ENCODE results near the gene TRAF3.
"Not testable (repeated sequence)": the region's sequence is repeated elsewhere in the genome, so short reads cannot be mapped to it uniquely, and the experiment has no call there.

Gene TRAF3

DNA sequence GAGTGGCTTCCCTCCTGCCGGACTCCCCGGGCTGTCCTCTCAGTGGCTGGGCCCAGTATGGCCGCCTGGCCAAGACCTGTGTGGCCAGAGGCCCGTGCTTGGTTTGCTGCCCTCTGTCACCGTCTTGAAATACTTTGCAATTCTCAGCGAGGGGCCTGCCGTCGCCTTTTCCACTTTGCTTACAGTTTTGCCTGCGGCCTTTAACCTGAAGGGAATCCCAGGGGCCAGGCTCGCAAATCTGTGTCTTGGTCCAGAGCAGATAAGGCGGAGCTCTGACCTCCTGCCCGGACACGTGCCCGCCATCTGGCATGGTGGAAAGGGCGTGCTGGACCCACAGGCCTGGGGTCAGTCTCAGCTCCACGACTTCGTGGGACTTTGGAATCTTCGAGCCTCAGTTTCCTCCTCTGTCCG, 134.3 kb downstream of the TRAF3 start:
- no peak for DNase-seq

DNA sequence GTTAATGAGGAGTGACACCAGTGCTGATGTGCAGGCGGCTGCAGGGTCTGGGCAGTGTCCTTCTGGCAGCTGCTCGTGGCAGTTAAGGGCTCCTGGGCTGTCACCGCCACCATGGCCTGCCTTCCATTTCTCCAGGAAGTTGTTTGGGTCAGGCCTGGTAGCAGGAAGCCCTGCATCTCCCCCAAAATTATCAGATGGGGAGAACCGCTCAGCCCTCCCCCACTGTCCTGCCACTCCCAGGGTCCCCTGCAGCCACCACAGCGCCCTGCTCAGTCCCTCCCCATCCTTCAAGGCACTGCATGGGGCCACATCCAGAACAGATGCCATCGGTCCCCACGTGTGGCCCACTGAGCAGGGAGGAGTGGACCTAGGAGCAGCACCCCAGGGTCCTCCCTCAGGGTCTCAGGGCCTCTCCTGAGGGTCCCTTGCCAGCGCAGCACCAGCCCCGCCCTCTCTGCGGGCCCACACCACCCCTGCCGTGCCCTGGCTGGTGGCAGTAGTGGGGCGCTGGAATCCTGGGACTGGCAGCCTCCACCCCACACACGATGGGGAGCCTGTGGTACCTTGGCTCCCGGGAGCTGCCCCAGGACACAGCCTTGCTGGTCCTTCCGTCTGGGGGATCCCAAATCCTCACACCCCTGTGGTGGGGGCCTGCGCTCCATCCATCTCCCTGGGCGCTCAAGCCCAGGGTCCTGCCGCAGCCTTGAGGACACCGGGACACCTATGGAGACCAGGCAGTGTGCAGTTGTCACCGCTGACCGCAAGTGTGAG, 134.9 kb downstream of the TRAF3 start:
- DNase-seq = no peak

DNA sequence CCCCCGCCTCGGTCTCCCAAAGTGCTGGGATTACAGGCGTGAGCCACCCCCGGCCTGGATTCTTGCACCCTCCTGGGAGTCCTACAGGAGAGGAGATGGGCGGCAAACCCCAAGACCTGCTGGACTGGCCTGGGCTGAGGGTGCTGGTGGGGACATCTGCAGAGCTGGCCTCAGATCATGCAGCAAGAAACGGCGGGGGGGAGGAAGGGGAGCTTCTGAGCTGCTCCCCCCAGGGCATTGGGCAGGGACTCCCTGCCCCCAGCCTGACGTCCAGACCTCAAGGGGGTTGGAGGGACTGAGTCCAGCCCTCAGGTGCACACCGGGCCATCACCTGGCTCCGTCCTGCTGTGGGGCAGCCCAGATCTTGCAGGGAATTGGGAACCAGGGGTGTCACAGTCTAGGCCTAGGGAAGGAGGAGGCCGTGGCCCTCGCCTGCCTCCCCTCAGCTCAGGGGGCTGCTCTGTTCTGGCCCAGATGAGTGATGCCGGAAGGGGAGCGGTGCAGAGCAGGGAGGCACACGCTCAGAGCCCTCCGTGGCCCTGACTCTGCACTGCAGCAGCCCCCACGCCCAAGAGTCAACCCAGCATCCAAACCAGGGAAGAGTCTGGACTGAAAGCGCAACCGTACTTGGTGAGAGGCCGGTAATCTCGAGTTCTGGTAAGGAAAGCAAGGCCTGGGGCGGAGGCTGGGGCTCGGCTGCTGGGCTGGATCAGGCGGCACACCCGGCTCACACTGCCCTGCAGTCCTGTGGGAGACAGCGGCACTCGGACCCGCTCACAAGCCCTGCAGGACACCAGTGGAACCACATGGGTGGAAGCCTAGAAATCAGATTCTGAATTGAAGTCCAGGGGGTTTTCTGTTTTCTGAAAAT, 136.3 kb downstream of the TRAF3 start:
- DNase-seq = no peak

DNA sequence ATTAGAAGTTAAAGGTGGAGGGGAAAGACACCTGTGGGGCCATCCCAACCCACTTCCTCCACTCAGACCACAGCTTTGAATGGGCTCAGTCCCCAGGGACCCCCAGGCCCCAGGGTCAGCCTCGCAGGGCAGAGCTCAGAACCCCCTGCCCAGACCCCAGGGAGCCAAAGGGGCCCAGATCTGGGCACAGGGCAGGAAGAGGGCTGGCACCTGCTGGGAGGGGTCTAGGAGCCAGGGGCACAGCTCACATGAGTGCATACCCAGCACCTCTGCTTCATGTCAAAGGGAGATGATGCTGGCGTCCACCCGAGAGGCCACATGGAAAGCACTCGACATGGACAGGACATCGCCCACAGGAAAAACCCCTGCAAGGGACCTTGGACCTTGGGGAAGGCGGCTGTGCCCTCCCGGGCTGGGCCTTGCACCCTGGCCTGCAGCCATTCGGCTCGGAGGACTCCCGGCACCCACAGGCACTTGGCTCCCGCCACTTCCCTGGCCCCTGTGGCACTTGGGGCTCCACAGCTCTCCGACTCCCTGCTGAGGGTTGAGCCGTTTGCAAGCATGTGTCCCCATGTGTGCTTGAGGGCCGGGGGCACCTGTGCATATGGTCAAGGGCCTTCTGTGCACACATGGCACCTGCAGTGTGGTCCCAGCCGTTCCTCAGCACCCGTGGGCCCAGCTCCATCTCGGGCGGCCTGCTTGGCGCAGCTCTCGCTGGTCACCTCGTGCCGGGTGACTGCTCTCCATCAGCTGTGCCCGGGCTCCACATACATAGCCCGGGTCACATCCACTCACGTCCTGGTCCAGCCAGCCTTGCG, 137.4 kb downstream of the TRAF3 start:
- no peak for DNase-seq

DNA sequence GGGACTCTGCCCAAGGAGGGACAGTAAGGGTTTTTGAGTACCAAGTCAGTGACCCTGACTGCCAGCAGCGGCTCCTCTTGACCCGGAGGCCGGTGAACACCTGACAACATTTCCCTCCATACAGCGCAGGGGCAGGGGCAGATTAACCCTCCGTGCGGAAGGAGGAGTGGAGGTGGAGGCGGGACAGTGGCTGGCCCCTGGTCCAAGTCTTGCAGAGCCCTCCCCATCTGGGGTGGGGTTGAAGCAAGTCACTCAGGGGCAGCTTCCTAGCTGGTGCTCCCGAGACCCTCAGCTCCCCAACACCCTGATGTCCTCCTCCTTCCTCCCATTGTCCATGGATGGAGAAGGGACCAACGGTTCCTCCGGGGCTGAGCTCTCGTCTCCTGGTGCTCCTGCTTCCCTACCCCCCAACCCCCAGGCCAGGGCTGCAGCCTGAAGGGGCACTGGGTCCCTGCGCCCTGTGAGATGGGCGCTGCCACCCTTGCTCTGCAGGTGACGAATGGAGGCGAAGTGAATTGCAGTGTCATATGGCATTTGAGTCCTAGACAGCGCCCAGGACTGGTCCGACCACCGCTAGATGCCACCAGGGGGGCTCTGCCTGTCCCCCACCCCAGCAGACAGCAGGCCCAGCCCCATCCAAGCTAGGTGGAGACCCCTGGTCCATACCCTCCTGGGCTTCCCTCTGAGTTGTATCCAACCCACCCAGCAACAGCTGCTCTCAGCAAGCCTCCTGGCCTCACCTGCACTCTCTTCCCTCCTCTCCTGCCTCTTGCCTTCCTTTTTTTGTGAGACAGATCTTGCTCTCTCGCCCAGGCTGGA, 138.3 kb downstream of the TRAF3 start:
- no peak for DNase-seq

DNA sequence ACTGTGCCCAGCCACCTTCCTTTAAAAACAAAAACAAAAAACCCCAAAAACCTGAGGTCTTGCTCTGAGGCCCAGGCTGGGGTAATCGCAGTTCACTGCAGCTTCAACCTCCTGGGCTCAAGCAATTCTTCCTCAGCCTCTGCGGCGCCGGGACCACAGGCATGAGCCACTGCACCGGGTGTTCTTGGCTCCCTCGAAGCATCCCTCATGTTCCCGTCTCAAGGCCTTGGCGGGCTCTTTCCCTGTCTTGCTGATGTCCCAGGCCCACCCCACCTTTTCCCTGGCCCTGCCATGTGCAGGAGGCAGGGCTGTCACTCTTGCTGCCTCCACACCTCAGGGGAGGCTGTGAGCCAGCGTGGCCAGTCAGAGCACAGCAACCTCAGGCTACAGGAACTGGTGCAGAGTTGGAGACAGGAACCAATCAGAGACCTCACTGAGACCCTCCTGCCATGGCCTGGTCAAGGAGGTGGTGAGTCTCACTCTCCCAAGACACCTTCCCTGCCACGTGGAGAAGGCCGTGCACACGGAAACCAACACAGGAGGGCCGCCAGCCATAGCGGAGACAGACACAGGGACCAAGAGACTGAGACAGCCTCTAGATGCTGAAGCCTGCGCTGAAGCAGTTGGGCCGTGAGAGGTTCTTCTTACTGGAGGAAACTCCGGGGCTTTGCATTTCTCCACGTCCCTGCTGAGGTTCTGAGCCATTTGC, 139.3 kb downstream of the TRAF3 start:
- no peak for DNase-seq

DNA sequence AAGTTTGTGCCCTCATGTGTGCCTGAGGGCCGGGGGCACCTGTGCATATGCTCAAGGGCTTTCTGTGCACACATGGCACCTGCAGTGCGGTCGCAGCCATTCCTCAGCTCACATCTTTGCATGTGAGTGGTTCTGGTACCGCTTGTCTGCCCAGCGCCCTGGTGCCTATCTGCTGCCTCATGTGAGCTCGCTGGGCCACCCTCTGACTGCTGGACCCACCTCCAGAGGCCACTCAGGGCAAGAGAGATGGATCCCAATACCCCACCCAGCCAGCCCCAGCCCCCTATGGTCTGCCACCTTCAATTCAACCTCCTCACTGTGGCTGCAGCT, 139.8 kb downstream of the TRAF3 start:
- DNase-seq = no peak

DNA sequence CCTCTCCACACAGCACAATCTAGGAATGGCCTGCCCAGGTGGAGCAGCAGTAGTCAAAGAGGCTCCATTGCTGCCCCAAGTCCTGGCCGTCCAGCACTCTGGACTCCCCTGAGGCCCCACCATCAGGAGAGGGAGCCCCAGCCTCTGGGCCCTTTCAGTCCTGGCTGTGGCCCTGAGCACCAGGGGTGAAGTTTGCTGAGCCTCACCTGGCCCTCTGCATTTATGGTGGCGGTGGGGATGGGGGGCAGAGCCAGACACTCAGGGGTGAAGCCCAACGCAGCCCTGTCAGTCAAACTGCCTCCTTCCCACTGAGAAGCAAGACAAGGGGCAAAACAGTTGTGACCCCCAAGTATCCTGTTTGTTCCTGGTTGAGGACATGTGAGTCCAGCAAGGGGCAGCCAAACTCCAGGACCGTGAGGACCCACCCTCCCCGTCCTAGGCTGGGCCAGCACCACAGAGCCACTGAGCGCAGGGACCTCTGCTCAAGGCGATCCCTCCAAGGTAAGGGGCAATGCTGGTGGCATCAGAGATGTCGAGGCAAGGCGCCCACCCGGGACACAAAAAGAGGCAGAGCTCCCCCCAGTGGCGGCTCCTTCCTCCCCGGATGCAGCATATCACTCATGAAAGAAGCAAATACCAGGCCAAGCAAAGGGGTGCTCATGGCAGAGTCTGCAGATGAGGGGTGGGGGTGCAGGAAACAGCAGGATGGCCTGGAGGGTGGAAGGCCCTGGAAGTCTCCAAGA, 140.4 kb downstream of the TRAF3 start:
- no peak for DNase-seq

DNA sequence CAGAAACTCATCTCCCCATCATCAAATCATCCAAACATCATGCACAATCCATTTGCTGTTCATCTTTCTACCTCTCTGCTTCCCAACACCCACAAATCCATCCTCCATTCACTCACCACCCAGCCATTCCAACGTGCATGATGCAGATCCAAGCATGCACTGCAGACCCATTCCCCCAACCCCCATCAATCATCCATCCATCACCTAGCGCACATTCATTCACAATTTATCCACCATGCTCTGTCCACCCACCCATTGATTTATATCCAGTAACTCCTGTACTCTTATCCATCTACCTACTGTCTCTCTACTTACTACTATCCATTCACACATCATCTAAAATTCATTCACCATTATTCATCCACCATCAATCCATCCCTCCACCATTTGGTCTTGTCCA, 141.2 kb downstream of the TRAF3 start:
- DNase-seq = no peak

DNA sequence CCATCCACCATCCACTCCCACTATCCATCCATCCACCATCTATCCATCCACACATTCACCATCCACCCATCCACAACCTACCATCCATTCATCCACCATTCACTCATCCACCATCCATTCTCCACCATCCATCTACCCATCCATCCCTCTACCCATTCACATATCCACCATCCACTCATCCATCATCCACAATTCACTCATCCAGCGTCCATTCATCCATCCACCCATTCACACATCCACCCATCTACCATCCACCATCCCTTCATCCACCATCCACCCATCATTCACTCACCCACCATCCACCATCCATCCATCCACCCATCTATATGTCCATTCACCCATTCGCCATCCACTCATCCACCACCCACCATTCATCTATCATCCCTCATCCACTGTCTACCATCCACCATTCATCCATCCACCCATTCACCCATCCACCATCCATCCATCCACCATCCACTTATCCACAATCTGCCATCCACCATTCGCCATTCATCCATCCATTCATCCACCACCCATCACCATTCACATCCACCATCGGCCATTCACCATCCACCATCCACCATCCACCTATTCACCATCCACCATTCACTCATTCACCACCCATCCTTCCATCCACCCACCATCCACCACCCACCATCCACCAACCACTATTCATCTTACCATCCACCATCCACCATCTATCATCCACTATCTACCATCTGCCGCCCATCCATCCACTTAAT, 143.2 kb downstream of the TRAF3 start:
- no peak for DNase-seq

DNA sequence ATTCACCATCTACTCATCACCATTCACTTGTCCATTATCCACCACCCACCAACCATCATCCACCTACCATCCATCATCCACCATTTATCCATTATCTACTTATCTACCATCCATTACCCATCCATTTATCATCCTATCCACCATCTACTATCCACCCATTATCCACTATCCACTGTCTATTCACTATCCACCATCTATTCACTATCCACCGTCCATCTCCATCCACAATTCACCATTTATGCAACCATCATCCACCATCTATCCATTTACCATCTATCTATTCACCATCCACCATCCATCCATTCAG, 143.7 kb downstream of the TRAF3 start:
- DNase-seq = no peak

DNA sequence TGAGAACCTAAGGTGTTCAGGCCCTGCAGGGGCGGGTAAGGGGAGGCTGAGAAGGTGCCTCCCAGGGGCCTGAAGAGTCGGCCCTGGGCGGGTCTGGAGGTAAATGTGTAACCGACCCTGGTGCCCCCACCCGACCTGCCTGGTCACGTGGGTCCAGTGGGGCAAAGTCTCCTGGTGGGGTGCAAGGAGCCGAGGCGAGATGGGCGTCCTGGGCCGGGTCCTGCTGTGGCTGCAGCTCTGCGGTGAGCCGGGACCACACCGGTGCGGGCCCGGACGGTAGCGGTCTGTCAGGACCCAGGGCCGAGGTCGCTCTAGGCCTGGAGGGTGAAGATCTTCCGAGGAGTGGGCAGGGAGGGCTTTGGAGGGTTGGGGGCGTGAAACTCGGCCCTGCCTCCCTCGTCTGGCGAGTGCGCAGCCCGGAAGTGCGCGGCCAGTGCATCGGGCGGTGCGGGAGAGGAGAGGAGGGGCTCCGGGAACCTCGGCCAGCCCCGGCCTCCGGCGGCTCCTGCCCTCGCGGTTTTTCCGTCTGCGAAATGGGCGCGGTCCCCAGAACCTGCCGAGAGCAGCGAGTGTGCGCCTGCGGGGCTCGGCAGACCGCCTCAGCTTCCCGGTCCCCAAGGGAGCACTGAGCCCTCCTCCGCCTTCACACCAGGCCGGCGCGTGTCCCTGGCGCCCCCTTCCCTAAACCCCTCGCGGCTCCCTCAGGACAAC, 145.4 kb downstream of the TRAF3 start, which contains the start of gene AMN:
AMN (plus strand) TSS at position 174 of the 711 bp plus-strand sequence; CDS start at position 200, 26 bp downstream.
- DNase-seq = no peak

DNA sequence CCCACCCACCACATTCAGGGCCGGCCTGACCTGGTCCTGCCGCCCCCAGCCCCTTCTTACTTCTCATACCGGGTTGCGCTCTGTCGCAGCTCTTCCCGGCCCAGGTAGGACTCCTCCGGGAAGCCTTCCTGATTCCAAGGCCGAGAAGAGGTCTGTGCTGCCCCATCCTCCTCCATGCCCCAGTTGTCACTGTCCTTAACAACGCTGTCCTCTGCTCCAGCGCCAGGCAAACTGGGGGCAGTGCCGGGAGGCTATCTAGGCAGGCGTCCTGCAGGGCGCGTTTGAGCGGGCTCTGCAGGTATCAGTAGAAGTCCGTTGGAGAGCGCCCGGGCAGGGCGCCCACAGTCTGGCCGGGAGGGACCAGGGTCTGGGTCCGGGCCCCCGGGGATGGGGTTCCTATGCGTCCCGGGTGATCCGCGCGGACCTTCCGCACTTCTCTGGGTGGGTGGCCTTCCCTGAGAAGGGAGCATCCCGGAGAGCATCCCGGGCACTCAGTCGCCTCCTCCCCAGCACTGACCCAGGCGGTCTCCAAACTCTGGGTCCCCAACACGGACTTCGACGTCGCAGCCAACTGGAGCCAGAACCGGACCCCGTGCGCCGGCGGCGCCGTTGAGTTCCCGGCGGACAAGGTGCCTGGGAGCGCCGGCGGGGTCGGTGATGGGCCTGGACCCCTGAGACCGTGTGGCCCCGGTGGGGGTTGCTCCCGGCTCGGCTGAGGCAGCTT, 146.1 kb downstream of the TRAF3 start:
- DNase-seq = no peak

DNA sequence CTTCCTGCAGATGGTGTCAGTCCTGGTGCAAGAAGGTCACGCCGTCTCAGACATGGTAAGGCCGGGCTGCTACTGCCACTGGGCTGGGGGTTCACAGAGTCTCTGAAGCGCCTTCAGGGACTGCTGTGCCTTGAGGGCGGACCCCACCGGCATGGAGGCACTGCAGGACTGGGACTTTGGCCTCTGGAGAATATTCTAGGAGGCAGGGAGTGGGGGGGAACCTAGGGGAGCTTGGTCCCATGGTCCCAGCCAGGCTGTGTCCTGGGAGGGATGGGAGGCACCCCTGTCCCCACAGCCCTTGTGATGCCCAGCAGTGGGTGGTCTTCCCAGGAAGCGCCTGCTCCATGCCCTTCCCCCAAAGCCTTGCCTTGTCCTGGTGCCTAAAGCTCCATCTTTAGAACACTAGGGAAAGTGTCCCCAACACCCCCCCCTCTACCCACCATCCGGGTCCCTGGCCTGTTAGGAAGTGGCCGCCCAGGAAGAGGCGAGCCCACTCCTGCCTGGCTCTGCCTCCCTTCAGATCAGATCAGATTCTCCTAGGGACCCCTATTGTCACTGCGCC, 146.8 kb downstream of the TRAF3 start:
- no peak for DNase-seq

DNA sequence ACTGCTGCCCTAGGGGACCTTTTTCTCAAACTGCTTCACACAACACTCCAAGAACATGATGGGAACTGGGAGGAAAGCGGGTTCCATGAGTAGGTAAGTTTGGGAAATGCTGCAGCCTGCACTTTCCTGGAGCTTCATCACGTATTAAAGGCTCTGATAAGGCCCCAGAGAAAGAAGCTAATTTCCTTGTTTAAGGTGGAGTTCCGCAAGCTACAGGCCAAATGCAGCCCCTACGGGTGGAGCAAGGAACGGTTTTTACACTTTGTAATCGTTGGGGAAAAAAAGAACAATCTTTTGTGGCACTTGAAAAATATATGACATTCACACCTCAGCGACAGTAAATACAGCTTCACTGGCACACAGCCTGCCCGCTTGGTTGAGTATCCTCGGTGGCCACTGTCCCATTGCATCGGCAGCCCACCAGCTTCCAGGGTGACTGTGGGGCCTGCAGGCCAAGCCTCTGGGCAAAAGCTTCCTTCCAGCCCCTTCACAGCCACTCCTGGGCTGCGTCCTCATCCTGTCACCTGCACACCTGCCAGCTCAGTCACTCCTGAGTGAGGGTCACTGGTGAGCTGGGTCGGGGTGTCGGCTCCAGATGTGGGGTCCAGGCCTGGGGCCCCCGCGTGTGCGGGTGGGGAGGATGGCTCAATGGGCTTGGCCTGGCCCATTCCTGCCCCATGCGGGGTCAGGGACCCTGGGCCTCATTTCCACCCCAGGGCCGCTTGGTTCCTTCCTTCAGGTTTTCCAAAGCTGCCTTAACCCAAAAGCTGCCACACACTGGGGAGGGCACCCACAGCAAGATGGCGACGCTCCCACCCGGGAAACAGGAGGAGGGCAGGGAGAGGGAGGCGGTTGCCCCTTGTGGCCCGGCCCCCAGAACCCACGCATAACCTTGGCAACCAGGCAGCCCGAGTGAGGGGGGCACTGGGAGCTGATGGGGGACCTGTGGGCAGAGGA, 147.7 kb downstream of the TRAF3 start:
- no peak for DNase-seq

DNA sequence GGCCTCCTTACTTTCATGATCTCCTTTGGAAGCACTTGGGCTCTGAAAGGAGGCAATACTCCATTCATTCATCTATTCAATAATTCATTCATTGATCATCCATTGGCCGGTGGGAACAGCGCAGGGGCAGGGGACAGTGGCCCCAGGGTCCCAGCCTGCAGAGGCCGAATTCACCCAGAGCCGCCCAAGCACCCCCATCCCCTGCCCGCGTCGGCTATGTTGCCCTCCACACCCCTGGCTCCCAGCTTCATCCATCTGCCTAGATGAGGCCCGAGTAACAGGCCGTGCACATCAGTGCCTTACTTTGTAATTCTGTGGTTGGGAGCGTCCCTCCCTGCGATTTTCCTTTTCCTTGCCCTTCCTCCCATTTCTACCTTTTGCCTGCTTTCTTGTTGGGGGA, 148.4 kb downstream of the TRAF3 start:
- no peak for DNase-seq

DNA sequence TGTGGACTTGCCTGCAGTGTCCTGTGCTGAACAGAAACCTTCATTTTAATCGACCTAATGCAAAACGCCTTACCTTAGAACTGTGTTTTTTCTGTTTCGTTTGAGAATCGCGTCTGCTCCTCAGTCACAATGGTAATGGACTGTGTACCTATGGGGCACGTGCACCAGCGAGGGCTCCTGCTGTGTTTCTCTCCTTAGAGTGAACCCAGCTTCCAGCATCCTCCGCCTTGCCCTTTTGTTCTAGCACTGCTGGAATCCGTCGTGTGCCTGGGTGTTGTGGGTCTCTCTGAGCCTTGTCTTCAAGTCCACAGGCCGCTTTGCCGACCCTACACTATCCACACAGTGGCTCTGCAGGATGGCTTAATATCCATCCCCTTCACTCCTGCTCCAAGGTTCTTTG, 148.9 kb downstream of the TRAF3 start:
- no peak for DNase-seq

DNA sequence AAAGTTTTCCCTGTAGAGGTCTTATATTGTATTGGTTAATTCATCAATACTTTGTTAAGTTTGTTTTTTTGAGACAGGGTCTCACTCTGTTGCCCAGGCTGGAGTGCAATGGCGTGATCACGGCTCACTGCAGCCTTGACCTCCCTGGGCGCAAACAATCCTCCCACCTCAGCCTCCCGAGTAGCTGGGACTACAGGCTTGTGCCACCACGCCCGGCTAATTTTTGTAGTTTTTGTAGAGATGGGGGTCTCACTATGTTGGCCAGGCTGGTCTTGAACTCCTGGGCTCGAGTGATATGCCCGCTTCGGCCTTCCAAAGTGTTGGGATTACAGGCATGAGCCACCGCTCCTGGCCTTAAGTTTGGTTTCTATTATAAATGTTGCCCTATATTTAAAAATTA, 149.6 kb downstream of the TRAF3 start:
- not testable (repeated sequence) for DNase-seq
